ENCODE data around the gene GJD3.

The GJD3 gene

DNA sequence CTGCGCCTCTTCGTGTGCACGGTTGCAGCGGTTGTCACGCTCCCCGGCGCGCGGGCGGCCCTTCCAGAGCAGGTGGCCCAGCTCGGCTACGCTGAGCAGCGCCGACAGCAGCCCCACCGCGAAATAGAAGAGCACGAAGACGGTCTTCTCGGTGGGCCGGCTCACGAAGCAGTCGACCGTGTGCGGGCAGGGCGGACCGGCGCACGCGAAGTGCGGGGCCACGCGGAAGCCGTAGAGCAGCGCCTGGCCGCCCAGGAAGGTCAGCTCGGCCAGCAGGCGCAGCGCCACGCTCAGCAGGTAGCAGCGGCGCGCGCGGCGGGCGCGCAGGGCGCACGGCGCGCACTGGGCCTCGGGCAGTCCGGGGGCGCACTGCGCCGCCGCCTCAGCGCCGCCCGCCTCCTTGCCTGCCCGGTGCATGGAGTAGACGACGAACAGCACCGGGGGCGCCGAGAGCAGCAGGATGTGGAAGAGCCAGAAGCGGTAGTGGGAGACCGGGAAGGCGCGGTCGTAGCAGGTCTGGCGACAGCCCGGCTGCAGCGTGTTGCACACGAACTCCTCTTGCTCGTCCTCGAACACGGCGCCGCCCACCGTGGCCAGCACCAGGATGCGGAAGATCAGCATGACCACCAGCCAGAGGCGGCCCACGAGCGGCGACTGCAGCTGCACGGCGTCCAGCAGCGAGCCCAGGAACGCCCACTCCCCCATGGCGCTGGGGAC, 1.3 kb downstream of the GJD3 start:
- DNase-seq: peak; percentile 55
- Mint-ChIP-seq H3K4me3 (peak overlapping the region; percentile 77), H3K27ac (peak overlapping the region; percentile 49), H3K4me1 (peaks cover 52% of the 10 kb centered on the region), H3K27me3 (peaks cover 41% of the 10 kb centered on the region), H3K36me3 (peaks cover 2% of the 10 kb centered on the region), H3K9me3 (no peaks in the 10 kb centered on the region)
- CTCF ChIA-PET: interaction anchor here (0.5 to 14.2 kb wide), 23 partner anchors 8 to 492 kb away, joined by 3 to 370 read pairs (median 5); partner anchors contain the start of genes RARA and TOP2A

DNA sequence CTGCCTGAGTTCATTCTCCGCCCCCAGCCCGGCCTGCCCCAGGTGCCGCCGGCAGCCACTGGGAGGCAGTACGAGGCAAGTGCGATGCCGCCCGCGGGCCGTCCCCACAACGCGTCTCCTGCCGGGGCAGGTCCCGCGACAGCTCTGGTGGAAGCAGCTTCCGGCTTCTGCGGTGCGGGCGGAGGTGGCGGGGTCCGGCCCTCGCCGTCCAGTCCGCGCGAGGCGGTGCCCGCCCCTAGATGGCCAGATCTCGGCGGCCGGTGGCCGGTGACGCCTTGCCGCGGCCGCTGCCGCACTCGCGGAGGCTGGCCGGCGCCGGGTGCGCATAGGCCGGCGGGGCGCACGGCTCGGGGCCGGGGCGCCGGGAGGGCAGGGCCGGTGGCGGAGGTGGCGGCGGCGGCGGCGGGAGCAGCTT, 1.8 kb downstream of the GJD3 start:
- Mint-ChIP-seq H3K27me3 (peaks cover 36% of the 10 kb centered on the region), H3K36me3 (peaks cover 2% of the 10 kb centered on the region), H3K4me1 (peaks cover 48% of the 10 kb centered on the region), H3K27ac (peak overlapping the region; percentile 46), H3K9me3 (no peaks in the 10 kb centered on the region), H3K4me3 (peak overlapping the region; percentile 77)
- CTCF ChIA-PET: interaction anchor here (0.5 to 14.2 kb wide), 23 partner anchors 9 to 492 kb away, joined by 3 to 370 read pairs (median 4); partner anchors contain the start of genes RARA and TOP2A
- peak; percentile 93 for DNase-seq

DNA sequence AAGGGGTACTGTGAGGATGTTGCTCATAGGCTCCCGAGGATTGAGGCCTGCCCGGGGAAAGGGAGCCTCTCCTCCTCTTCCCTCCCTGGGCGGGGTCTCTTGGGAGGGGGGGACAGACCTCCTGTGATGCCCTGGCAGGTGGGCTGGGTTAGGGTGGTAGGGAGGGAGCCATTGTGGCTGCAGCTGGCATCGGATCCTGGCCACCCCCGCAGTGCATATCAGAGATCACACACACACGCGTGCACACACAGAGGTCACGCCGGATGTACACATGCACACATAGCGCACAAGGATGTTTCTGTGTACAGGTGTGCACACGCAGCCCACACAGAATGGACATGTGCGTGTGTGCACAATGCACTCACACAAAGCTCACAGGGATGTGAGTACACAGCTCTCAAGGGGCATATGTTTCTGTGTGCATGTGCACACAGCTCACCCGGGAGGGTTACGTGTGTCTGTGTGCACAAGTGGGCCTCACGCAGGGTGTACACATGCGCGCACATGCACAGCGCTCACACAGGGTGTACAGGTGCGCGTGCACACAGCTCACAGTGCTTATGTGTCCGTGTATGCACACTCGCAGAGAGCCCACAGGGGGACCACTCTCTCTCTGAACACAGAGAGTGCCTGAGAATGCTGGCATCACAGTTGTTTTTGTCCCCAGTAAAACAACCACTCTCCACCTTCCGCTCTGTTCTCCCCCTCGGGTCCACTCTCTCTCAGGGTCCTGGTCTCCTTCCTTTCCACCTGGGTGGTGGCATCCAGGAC, 2.4 kb downstream of the GJD3 start:
- peaks cover 46% of the 10 kb centered on the region for H3K4me1 Mint-ChIP-seq
- no peak for DNase-seq
- H3K4me3 Mint-ChIP-seq: peak overlapping the region; percentile 75
- H3K27me3 Mint-ChIP-seq: peaks cover 35% of the 10 kb centered on the region
- peak overlapping the region; percentile 46 for H3K27ac Mint-ChIP-seq
- CTCF ChIA-PET: interaction anchor here (0.6 to 14.2 kb wide), 29 partner anchors 10 to 493 kb away, joined by 3 to 370 read pairs (median 4); partner anchors contain the start of genes RARA and TOP2A
- peaks cover 7% of the 10 kb centered on the region for H3K36me3 Mint-ChIP-seq
- no peaks in the 10 kb centered on the region for H3K9me3 Mint-ChIP-seq

DNA sequence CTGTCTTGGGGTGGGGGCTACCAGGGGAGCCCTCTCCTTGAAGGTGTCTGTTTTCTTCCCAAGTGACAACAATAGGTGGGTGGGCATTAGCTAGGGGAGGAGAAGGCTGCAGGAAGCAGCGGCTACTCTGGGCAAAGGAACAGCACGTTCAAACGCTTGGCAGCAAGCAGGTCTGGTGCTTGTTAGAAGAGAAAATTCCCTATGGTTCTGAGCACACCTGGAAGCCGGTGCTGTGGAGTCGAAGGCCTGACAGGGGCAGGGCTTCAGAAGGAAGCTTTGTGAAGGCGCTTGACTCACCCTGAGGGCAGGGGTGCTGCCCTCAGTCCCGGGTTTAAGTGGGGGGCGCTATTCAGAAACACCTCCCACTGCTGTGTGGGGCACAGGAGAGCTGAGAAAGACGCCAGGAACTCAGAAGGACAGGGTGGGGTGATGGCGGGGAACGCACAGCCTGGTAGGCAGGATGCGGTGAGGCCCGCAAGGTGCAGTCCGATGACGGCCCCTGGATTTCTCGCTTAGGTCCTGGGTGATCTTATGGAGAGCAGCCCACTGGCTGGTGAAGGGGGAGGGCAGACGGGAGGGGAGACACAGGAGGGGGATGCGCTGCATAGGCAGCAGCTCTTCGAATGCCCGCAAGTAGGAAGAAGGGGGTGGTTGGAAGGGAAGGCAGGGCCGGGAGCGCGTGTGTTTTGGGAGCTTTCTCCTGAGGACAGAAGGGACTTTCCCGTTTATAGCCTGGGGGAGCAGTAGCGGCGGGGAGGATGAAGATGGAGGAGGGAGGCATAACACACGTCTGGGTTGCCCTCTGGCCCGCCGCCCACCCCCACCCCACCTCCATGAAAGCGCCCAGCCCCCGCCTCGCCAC, 3.2 kb downstream of the GJD3 start:
- CTCF ChIA-PET: interaction anchor here (0.5 to 14.2 kb wide), 21 partner anchors 9 to 237 kb away, joined by 3 to 370 read pairs (median 4); partner anchors contain the start of genes RARA and TOP2A
- H3K9me3 Mint-ChIP-seq: no peaks in the 10 kb centered on the region
- peaks cover 10% of the 10 kb centered on the region for H3K36me3 Mint-ChIP-seq
- H3K27me3 Mint-ChIP-seq: peaks cover 35% of the 10 kb centered on the region
- H3K4me1 Mint-ChIP-seq: peaks cover 44% of the 10 kb centered on the region
- peak overlapping the region; percentile 68 for H3K27ac Mint-ChIP-seq
- H3K4me3 Mint-ChIP-seq: peak overlapping the region; percentile 40
- no peak for DNase-seq

DNA sequence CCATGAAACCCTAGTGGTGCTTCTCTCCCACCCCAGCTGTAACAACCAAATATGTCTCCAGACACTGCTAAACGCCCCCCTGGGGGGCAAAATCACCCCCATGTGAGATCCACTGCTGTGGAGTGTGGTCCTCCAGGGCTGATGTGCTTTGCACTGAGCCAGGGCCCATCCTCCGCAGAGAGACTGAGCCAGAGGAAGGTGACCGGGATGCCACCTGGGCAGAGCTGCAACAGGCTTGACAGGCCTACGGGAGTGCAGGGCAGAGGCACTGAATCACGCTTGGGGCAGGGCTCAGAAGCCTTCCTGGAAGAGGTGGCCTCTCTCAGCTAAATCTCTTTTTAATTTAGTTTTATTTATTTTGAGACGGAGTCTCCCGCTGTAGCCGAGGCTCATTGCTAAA, 4.4 kb downstream of the GJD3 start:
- Mint-ChIP-seq H3K4me3 (no peak overlapping the region), H3K4me1 (peaks cover 40% of the 10 kb centered on the region), H3K27me3 (peaks cover 35% of the 10 kb centered on the region), H3K27ac (peak overlapping the region; percentile 33), H3K9me3 (no peaks in the 10 kb centered on the region), H3K36me3 (peaks cover 17% of the 10 kb centered on the region)
- DNase-seq: no peak
- CTCF ChIA-PET: interaction anchor here (0.7 to 14.2 kb wide), 5 partner anchors 15 to 200 kb away, joined by 3 to 370 read pairs (median 10); partner anchors contain the start of gene RARA

DNA sequence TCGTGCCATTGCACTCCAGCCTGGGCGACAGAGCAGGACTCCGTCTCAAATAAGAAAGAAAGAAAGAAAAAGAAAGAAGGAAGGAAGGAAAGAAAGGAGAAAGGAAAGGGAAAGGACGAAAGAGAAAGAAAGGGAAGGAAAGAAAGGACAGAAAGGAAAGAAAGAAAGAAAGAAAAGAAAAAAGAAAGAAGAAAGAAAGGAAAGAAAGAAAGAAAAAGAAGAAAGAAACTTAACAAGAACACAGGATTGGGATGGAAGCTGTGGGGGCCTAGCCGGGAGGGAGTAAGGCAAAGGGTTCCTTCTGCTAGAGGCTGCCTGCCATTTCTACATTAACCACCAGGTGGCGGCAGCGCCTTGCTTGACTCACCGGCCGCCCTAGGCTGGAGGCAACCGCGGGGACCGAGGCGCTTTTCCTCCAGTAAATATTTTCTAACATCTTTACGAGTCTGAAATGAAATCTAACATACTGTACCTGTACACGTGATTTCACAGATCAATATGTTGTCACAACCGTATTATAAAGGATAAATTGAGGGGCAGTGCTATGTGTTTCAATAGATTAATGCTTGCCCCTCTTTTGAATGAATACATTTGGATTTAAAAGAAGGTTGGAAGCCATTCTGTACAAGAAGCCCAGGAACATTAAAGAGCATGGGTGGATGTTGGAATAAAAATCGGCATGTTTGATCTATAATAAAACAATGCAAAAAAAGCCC, 6.1 kb downstream of the GJD3 start:
- peaks cover 28% of the 10 kb centered on the region for H3K27me3 Mint-ChIP-seq
- peaks cover 38% of the 10 kb centered on the region for H3K4me1 Mint-ChIP-seq
- peak overlapping the region; percentile 75 for H3K27ac Mint-ChIP-seq

DNA sequence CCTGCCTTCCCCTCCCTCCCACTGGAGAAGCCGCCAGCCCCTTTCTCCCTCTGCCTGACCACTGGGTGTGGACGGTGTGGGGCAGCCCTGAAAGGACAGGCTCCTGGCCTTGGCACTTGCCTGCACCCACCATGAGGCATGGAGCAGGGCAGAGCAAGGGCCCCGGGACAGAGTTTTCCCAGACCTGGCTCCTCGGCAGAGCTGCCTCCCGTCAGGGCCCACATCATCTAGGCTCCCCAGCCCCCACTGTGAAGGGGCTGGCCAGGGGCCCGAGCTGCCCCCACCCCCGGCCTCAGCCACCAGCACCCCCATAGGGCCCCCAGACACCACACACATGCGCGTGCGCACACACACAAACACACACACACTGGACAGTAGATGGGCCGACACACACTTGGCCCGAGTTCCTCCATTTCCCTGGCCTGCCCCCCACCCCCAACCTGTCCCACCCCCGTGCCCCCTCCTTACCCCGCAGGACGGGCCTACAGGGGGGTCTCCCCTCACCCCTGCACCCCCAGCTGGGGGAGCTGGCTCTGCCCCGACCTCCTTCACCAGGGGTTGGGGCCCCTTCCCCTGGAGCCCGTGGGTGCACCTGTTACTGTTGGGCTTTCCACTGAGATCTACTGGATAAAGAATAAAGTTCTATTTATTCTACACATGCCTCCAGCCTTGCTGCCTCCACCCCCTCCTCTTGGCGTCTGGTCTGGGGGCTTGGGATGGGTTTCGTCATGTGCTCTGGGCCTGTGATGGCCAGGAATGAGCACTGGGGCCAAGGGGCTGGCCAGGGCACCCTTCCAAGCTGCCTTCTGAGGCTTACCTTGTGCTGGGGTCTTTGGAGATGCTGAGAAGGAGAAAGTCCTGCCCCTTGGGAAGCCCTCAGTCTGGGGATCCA, 7.3 kb downstream of the GJD3 start:
- peaks cover 19% of the 10 kb centered on the region for H3K27me3 Mint-ChIP-seq
- no peak overlapping the region for H3K4me3 Mint-ChIP-seq
- H3K27ac Mint-ChIP-seq: peak overlapping the region; percentile 65
- peaks cover 42% of the 10 kb centered on the region for H3K4me1 Mint-ChIP-seq
- CTCF ChIA-PET: interaction anchor here (0.7 to 14.2 kb wide), 14 partner anchors 9 to 258 kb away, joined by 3 to 370 read pairs (median 4); partner anchors contain the start of gene RARA
- H3K36me3 Mint-ChIP-seq: peaks cover 29% of the 10 kb centered on the region
- no peak for DNase-seq
- no peaks in the 10 kb centered on the region for H3K9me3 Mint-ChIP-seq

More for the DNA sequence above, 6.1 kb downstream of the GJD3 start:
- no peaks in the 10 kb centered on the region for H3K9me3 Mint-ChIP-seq
- peak; percentile 93 for DNase-seq
- H3K4me3 Mint-ChIP-seq: no peak overlapping the region
- H3K36me3 Mint-ChIP-seq: peaks cover 23% of the 10 kb centered on the region
- CTCF ChIA-PET: interaction anchor here (0.6 to 14.2 kb wide), 13 partner anchors 8 to 257 kb away, joined by 3 to 370 read pairs (median 4); partner anchors contain the start of gene RARA

DNA sequence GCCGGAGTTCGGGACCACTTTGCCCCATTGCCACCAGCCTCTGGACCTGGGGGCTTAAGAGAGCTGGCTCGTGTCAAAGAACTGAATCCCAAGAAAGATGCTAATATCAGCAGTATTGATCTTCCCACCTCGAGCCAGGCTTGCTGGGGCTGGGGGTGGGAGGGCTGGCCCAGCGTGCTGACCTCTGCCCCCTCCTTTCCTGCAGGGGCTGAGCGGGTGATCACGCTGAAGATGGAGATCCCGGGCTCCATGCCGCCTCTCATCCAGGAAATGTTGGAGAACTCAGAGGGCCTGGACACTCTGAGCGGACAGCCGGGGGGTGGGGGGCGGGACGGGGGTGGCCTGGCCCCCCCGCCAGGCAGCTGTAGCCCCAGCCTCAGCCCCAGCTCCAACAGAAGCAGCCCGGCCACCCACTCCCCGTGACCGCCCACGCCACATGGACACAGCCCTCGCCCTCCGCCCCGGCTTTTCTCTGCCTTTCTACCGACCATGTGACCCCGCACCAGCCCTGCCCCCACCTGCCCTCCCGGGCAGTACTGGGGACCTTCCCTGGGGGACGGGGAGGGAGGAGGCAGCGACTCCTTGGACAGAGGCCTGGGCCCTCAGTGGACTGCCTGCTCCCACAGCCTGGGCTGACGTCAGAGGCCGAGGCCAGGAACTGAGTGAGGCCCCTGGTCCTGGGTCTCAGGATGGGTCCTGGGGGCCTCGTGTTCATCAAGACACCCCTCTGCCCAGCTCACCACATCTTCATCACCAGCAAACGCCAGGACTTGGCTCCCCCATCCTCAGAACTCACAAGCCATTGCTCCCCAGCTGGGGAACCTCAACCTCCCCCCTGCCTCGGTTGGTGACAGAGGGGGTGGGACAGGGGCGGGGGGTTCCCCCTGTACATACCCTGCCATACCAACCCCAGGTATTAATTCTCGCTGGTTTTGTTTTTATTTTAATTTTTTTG, 8.5 kb downstream of the GJD3 start:
- H3K27ac Mint-ChIP-seq: no peak overlapping the region
- no peak for DNase-seq

DNA sequence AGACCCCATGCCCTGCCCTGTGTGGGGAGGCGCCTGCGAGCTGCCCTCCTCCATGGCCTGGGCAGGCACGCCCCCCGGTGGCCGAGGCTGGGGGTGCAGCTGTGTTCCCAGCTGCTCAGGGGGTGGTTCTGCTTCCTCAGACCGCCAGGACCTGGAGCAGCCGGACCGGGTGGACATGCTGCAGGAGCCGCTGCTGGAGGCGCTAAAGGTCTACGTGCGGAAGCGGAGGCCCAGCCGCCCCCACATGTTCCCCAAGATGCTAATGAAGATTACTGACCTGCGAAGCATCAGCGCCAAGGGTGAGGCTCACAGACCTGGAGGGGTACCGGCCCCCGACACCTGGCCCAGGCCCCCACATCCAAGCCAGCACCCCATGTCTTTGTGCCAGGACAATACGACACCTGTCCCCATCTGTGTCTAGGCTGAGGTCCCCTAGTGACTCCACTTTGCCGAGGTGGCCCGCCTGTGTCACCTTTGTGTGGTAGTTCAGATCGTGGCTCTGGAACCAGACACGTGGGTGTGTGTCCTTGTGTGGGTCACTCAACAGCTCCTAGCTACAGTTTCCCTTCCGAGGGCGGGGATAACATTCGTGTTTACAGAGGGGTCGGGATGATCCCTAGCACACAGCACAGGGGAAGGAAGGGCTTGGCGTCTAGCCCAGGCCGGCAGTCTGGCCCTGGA, 9.3 kb downstream of the GJD3 start:
- H3K36me3 Mint-ChIP-seq: peaks cover 37% of the 10 kb centered on the region
- H3K4me3 Mint-ChIP-seq: no peak overlapping the region
- H3K4me1 Mint-ChIP-seq: peaks cover 32% of the 10 kb centered on the region
- DNase-seq: peak; percentile 83
- H3K9me3 Mint-ChIP-seq: no peaks in the 10 kb centered on the region
- H3K27ac Mint-ChIP-seq: no peak overlapping the region
- H3K27me3 Mint-ChIP-seq: peaks cover 5% of the 10 kb centered on the region
- CTCF ChIA-PET: interaction anchor here (0.6 to 14.2 kb wide), 19 partner anchors 9 to 280 kb away, joined by 3 to 370 read pairs (median 7); partner anchors contain the start of genes GJD3 and RARA

More for the DNA sequence above, 8.5 kb downstream of the GJD3 start:
- H3K4me1 Mint-ChIP-seq: peaks cover 35% of the 10 kb centered on the region
- H3K27me3 Mint-ChIP-seq: peaks cover 11% of the 10 kb centered on the region
- H3K4me3 Mint-ChIP-seq: no peak overlapping the region
- peaks cover 36% of the 10 kb centered on the region for H3K36me3 Mint-ChIP-seq
- H3K9me3 Mint-ChIP-seq: no peaks in the 10 kb centered on the region
- CTCF ChIA-PET: interaction anchor here (0.6 to 14.2 kb wide), 11 partner anchors 15 to 198 kb away, joined by 3 to 370 read pairs (median 9); partner anchors contain the start of gene RARA

DNA sequence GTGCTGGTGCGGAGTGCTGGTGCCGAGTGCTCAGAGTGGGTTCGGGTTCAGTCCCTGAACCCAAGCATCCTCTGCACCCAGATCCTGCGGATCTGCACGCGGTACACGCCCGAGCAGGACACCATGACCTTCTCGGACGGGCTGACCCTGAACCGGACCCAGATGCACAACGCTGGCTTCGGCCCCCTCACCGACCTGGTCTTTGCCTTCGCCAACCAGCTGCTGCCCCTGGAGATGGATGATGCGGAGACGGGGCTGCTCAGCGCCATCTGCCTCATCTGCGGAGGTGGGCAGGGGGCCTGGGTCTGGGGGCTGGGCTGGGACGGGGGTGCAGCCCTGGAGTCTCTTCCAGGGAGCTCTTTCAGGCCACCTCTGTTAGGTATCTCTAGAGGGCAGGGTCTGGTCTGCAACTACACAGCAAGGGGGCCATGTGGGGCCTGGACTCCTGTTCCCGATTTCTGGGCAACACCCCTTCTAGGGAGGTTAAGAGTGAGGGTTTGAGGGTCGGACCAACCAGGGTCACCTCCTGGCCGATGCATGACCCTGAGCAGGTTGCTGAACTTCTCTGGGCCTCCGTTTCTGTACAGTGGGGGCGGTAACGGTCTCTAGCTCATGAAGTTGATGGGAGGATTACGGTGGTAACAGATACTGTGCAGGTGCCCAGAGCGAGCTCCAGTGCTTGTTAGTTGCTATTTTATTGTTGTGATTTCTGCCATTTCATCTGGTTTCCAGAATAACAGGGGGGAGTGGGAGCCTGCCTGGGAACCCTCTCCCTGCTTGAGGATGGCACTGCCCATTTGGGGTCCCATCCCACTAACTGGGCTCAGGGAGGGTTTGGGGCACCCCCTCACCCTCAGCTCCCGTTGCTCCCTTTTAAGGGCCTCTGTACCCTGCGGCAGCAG, 10.1 kb downstream of the GJD3 start:
- peak overlapping the region; percentile 37 for H3K27ac Mint-ChIP-seq
- H3K27me3 Mint-ChIP-seq: no peaks in the 10 kb centered on the region
- H3K9me3 Mint-ChIP-seq: no peaks in the 10 kb centered on the region
- no peak overlapping the region for H3K4me3 Mint-ChIP-seq
- CTCF ChIA-PET: interaction anchor here (0.6 to 14.2 kb wide), 19 partner anchors 10 to 279 kb away, joined by 3 to 370 read pairs (median 7); partner anchors contain the start of genes GJD3 and RARA
- peaks cover 36% of the 10 kb centered on the region for H3K4me1 Mint-ChIP-seq
- H3K36me3 Mint-ChIP-seq: peaks cover 44% of the 10 kb centered on the region
- no peak for DNase-seq

All from activated naive CD4-positive, alpha-beta T cell treated with anti-CD3 and anti-CD28 coated beads, Interleukin-2, amount 10 ng/mL, durations not matched to agents 7 days and 5 days (primary cell).